ENCODE measurements around the gene SRMS.

The SRMS gene

GRCh38 chr20:63553251-63553932, 5.8 kb upstream of the SRMS start:
- DNase-seq (ENCODE audit: low read depth) = peak; percentile 73

DNA sequence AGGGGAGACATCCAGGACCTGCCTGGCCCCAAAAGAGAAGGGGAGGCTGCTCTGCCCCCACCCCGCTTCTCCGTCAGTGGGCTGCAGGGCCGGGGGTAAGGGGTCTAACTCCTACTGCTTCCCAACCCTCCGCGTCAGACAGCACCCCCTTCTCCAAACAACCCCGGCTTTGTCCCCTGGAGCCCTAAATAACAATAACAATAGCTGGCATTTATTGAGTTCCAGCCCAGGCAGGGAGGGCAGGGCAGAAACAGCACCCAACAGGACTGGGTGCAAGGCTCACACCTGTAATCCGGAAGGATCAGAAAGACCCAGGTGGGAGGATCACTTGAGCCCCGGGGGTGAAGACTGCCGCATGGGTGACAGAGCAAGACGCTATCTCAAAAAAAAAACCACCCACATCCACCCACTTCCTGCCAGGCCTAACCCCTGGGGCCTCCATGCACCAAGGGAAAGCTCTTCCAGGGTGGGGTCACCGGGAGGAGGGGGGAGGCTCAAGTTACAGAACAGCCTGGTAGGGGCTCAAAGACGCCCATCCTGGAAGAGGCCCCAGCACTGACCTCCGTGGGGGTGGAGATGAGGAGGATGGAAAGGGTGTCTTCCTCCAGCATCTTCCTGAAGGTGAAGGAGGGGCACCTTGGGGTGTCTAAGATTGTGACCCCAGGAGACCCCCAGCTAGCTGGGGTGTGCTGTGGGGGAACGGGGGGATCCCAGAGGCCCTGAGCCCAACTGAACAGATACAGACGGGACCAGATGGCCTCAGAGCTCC, 5.1 kb upstream of the SRMS start:
- peak; percentile 42 for DNase-seq (ENCODE audit: low read depth)

DNA sequence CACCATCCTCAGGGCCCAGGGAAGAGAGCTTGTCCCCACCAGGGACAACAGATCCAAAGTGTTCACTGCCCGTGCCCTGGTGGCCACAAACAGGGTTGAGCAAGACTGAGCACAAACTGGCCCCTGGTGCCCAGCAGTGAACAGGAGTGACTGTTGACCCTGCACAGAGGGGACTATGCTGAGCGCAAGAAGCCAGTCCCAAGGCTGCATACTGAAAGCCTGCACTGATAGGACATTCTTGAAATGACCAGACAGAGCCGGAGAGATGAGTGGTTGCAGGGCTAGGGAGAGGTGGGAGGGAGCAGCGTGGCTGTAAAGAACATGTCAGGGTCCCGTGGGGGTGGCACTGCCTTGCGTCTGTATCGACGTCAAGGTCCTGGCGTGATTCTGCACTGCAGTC, 3.5 kb upstream of the SRMS start:
- DNase-seq (ENCODE audit: low read depth) = no peak

GRCh38 chr20:63549679-63550282, 2.2 kb upstream of the SRMS start:
- DNase-seq (ENCODE audit: low read depth) = no peak

- DNase-seq (ENCODE audit: low read depth) = no peak
Measured at GRCh38 chr20:63549019-63549418, 1.5 kb upstream of the SRMS start.

DNA sequence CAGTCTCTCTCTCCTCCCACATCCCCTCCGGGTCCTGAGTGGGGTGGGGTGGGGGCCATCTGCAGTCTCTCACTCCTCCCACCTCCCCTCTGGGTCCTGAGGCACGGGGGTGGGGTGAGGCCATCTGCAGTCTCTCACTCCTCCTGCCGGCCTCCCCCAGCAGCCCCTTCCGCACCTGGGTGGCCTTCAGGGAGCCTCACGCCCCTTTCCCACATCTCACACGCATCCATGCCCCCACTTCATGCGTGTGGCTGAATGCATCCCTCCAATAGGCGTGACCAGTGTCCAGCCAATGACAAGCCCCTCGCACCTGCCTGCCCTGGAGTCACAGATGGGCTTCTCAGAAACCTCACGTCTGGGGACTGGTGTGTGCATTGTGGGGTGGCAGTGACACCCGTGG, 993 bp upstream of the SRMS start:
- DNase-seq (ENCODE audit: low read depth) = no peak

DNA sequence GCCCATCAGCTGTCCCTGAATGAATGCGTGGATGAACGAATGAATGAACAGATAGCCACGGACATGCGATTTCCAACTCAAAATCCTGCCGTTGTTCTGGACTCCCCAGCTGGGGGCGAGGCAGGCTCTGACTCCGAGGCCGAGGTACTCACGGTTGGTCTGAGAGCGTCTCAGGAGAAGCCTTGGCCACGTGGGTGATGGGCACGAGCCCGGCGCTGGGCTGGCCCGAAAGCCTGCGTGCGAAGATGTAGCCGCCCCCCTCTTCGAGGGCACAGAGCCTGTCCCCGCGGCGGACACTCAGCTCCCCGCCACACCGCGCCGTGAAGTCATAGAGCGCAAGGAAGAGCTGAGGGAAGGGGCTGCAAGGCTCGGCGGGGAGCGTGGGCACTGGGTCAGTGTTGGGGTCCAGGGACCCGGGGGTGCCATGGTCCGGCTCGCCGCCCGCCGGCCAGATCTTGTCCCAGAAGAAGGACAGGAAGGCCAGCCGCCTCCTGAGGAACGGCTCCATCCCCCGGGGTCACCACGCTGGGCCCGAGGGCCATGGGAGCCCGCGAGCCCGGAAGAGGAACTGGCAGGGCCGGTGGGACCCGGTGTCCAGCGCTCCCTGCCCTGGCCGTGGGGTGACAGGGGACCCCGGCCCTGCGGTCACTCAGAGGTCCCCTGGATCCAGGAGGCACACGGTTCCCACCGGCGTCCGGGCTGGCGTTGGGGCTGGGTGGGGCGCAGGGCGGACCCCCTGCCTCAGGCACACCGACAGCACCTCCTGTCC, 409 bp downstream of the SRMS start:
- DNase-seq (ENCODE audit: low read depth) = no peak

DNA sequence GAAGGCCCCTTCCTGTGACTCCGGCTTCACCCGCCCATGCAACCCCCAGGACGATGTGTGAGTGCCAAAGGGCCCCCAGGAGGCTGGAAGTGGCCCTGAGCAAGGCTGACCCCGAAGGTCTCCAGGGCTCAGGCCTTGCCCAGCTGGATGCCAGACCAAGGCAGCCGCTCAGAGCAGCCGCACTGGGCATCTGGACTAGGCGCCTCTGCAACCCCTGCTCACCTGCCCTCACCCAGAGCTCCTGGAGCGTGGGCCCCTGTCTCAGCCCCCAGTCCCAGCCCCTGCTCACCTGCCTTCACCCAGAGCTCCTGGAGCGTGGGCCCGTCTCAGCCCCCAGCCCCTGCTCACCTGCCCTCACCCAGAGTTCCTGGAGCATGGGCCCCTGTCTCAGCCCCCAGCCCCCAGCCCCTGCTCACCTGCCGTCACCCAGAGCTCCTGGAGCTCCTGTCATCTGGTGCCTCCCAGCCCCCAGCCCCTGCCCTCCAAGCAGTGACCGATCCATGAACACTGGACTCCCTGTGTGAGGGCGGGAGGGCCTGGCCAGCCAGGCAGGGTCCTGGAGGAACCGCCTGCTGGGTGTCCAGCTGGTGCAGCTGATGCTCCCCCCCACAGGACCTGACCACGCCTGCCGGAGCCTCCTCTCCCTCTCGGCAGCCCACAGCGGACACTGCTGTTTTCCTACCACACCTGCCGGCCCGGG, 1.1 kb downstream of the SRMS start:
- DNase-seq (ENCODE audit: low read depth) = no peak

DNA sequence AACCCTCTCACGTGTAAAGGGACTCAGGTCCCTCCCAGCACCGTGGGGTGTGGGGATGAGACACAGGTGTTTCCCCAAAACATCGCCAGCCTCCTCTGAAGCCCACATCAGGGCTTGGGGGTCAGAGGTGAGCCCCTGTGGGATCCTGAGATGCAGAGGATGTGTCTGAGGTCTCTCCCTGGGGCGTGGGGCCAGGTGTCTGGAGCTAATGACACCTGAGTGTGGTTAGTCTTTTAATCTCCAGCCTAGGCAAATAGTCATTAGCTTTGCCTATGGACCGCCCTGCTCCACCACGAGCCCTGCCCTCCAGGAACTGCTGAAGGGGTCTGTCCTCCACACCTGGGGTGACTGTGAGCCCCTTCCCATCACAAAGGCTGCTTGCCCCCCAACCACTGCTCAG, 1.7 kb downstream of the SRMS start:
- no peak for DNase-seq (ENCODE audit: low read depth)

DNA sequence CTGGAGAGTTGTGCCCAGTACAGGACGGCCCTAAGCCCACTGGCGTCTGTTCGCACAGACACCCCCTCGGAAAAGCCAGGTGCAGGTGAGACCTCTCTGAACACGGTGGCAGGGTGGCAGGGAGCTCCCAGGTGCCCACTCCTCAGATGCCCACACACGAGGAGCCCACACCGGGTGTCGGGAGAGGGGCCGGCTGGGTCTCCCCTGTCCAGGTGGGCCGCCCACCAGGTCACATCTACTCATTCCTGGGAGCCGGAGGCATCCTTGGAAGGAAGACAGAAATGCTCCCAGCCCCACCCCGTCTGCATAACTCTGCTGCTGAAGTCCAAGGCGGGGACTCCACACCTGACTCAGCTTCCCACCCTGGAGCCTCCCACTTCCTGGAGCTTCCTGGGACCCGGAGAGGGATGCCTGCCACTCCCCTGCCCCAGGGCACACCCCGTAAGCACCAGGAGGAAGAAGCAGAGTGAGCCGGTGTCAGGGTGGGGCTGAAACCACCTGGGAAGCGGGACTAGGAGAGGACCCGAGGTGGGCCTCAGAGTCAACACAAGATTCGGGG, 2.5 kb downstream of the SRMS start:
- no peak for DNase-seq (ENCODE audit: low read depth)

DNA sequence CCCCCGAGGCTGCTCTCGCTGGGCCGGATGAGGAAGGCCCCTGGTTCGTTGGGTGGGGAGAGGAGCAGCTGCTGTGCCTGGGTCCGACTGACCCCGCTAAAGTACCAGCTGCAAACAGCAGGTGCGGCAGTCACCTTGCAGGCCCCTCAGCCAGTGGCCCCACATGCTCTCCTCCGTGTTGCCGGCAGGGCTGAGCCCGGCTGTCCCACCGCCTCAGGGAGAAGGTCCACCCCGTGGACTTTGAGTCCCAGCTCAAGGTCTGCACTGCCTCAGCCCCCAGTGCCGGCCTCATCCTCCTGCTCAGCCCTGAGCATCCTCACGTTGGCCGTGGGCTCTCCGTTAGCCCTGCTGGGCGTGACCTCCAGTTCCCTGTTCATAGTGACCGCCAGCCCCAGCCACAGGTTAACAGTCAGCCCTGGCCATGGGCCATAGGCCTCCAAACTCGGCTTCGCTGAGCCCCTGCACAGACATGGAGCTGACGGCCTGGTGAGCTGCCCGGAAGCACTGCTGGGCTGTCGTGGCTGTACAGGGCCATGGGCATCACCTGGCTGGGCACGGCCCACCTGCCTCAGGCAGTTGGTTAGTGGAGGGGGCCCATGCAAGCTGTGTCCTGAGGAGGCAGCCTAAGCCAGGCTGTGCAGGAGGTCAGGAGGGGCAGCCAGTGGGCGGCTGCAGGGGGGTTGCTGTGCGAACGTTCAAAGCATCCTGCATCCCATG, 3.1 kb downstream of the SRMS start:
- no peak for DNase-seq (ENCODE audit: low read depth)

GRCh38 chr20:63543733-63544132, 3.8 kb downstream of the SRMS start:
- no peak for DNase-seq (ENCODE audit: low read depth)

DNA sequence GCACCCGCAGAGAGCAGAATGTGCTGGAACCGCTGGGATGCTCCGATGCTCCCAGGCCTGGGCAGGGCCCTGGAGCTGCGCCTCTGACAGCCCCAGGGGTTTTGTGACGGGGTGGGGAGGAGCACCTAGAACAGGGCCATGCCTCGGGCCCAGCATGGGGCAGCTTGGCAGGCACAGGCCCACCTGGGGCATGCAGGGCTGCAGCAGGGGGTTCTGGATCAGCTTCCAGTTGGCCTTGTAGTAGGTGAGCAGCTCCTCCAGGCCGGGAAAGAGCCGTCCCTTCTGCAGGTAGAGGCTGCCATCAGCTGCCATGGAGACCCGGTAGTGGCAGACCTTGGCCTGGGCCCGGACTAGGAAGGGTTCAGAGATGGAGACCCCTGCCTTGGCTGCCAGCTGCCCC, 4.4 kb downstream of the SRMS start:
- DNase-seq (ENCODE audit: low read depth) = no peak

GRCh38 chr20:63542696-63543095, 4.9 kb downstream of the SRMS start:
- no peak for DNase-seq (ENCODE audit: low read depth)

DNA sequence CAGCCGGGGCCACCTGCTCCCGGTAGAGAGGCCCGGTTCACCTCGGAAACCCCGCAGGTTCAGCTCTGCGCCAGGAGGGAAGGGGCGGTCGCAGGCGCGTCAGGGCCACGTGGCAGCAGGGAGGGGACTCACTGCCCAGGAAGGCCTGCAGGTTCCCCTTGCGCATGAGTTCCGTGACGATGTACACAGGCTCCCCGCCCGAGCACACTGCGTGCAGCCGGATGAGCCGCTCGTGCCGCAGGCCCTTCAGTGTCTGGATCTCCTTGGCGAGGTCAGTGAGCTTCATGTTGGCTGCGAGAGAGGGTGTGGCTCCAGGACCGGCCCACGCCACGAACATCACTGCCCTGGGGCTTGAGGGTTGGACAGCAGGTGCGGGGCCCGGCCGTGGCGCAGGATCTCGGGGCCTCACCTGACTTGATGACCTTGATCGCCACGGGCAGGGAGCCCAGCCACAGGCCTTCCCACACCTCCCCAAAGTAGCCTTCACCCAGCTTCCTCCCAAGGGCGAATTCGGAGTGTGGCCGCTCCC, 5.5 kb downstream of the SRMS start:
- no peak for DNase-seq (ENCODE audit: low read depth)

- no peak for DNase-seq (ENCODE audit: low read depth)
Measured at GRCh38 chr20:63541371-63541770, 6.2 kb downstream of the SRMS start.

DNA sequence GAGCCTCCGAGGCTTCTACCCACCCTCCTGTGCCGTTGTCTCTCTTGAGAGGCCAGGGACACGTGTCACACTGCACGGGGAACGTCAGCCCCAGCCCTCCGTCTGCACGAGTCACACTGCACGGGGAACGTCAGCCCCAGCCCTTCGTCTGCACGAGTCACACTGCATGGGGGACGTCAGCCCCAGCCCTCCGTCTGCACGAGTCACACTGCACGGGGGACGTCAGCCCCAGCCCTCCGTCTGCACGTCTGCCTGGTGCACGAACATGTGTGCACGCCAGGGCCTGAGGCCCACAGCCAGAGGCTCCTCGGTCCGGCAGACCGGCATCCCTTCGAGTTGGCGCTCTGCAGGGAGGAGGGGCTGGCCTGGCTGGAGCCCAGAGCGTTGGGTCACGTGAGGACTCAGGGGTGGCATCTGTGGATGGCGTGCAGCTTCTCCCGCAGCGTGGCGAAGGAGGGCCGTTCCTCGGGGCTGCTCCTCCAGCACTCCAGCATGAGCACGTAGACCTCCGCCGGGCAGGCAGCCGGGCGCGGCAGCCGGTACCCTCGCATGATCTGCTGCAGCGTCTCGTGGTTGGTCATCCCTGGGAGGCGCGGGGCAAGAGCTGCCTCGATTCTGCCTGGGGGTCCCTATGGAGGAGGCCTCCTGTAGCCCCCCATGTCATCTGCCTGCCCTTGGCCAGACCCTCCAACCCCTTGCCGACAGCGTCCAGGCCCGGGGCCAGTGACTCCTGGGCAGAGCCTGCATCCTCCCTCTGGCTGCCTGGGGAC, 6.9 kb downstream of the SRMS start:
- DNase-seq (ENCODE audit: low read depth) = no peak

DNA sequence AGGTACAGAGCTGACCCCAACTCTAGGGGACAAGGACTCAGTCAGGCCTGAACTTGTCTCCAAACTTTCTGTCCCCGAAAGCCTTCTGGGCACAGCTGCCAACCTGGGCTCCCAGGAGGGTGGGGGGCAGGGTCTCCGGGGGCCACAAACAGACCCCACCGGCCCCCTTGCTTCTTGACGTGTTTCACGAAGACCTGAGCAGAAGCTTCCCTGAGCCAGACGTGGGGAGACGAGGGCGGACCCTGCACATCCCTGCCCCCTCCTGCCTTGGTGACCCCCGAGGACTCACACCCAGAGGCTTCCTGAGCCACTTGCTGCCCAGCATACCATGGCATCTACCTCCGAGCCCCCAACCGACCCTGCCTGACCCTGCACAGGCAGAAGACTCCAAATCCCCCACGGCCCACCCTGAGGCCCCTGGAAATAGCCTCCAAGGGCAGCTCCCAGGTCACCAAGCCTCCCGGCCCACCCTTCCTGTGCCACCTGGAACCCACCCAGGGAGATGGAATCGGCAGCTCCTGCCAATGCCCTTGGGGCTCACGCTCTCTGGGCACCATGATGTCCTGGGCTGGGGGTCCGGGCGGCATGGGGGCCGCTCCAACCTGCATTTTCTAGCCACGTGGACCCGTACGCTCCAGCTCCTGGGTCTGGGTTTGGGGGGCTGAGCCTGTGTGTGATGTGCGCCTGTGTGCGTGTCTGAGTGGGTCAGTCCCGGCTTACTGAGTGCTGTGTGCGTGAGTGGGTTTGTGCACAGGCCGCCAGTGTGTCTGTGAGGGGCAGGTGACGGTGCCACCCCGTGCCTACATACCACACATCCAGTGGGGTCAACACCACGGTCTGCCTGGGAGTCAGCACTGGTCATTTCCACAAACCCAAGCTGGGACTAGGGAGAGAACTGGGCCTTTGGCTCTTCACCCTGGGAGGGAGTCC, 7.8 kb downstream of the SRMS start:
- no peak for DNase-seq (ENCODE audit: low read depth)

GRCh38 chr20:63539092-63539430, 8.5 kb downstream of the SRMS start:
- no peak for DNase-seq (ENCODE audit: low read depth)

Data from activated T-helper 1 cell treated with Interleukin-2 at 50 U/mL for 16 hours (primary cell).